Effector CD4-positive, alpha-beta T cell (primary cell): ENCODE measurements around the gene PTPRD.

ENCODE experiments used
- DNase-seq: peaks from one replicate; pipeline ENCODE4 v3.0.0-alpha.2; 2020

Gene PTPRD

DNA sequence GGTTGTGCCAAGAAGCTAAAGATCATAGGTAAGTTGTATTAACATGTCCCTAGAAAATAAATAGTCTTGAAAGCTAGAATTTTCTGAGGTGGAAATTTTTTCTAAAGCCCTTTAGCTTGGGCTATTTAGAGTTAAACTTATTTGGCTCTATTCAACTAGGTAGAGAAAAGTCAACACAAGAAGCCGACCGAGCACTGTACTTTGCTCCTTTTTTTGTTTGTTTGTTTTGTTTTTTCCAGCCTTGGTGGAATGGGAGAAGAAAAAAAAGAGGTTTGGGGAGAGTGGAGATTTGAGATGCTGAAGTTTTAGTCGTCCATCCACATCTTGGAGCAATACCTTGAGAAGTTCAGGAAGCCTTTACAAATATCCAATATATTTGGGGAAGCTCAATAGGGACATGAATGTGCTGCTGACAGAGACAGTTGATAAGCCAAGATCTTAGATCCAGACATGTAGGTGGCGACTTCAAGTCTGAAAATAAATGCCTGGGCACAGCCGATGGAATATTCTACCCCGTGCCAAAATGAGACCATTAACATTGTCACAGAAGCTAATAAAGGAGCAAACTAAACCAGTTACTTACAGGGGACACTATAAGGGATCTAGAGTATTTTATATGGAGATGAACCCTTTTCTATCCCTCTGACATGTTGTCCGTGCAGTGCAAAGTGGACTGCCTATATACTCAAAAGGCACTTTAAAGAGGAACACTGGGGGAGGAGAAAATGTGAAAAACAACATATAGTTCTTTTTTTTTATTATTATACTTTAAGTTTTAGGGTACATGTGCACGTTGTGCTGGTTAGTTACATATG lies 466.1 kb downstream of the PTPRD start:
- no peak for DNase-seq

DNA sequence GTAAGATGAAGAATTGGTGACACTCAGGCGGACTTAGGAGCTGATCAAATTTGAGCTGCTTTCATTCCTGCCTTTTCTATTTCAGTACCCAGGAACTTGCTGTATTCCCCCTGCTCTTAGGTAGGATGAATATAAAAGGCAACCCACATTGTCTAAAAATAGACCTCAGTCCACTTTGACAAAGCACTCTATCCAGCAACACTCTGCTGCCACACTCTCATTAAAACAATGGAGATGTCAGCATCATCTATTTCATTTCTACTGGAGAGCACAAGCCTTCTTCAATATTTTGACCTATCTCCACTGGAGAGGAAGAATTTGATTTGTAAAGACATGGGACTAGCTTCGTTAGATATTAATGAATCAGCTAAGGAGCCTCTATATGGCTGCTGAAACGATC lies 468.4 kb downstream of the PTPRD start:
- DNase-seq, result no peak

DNA sequence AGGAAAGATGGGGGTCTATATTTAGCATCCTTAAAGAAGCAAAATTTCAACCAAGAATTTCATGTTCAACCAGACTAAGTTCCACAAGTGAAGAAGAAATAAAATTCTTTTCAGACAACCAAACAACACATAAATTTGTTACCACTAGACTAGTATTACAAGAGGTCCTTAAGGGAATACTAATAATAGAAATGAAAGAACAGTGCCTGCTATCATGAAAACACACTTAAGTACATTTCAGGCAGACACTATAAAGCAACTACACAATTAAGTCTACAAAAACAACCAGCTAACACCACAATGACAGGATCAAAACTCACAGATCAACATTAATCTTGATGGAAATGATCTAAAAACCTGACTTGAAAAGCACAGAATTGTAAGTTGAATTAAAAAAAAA lies 477.2 kb downstream of the PTPRD start:
- no peak for DNase-seq

DNA sequence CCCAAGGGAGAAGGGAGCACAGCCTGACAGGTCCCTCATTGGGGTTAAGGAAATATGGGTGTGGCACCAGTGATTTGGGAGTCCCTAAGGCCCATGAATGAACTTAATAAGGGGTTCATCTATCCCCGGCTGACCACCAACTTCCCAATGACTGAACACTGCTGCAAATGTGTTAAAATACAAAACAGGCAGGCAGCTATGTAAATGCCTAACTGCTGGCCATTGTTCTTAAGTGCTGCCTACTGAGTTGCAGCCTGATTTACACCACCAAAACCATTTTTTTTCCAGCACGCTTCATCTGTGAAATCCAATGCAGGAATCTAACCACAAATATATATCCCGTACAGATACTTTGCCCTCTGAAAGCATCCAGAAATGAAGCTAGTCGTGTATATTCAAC lies 478.5 kb downstream of the PTPRD start:
- no peak for DNase-seq

DNA sequence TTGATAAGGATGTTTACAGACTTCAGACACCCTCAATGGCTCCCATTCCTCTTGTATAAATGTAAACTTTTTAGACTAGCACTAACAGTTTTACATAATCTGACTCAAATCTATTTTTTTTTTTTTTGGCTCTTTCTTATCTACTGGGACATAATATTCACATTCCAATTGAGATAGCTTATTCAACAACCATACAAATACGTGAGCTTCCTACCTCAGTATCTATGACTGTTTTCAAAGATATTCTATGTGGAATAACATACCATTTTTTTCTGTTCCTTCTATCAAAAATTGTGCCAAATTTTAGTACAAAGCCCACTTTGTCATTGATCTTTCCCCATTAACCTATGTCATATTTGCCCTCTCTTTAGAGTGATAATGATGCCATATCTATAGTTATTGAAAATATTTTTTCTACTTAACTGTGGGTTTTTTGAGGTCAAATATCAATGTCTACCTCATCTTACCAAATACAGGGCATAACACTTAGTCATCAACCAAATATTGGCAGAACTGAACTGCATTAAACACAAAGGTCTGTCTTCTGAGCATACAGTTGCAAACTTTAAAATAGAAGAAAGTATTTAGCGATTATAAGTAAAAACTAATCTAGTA lies 482.6 kb downstream of the PTPRD start:
- DNase-seq, result no peak

DNA sequence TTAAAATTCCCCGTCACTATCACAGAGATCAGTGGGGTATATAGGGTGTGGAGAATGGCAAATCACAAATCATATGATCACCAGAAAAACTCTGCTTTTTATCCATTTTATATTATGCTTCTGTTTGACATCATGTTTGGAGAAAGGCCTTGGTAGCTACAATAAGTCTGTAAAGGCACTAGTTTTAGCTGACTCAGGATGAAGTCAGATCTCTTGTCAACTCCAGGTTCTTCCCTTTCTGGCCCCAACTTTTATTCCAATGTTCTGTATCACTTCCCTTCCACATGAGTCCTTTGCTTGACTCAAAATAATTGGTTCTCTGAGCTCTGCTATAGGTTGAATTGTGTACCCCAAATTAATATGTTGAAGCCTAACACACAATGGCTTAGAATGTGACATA lies 484.9 kb downstream of the PTPRD start:
- no peak for DNase-seq

DNA sequence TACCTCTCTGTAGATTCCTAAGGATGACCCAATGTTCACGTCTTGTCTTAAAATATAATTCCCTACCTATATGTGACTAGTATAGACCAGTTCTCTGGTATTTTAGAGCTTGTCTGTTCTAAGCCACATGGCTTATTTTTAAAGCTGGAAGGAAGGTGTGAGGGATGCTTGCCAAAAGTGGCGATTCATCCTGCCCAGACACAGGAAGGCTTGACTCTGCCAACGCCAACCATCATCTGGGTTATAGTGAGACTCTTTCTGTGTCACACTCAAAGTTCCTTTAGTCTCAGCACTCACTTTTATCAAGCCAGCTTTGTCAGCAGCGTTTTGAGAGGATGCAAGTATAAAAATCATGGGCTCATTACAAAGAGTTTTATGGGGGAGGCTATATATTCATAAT lies 500.0 kb downstream of the PTPRD start:
- no peak for DNase-seq

DNA sequence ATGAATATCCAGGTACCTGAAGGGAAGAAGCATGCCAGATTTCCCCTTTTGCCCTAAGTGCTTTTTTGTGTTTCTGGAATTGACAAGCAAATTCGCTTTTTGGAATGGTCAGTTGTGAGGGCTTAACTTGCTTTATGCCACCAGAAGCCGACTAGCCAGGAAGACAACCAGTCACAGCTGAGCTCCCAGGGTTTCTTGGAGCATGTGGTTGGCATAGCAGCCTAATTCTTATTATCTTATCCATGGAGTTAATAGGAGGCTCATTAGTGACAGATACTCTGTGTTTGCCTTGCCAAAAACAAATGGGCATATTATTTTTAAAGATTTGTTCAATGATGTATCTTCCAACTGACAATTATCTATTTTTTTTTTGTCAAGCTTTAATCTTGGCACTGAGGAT lies 500.7 kb downstream of the PTPRD start:
- no peak for DNase-seq

DNA sequence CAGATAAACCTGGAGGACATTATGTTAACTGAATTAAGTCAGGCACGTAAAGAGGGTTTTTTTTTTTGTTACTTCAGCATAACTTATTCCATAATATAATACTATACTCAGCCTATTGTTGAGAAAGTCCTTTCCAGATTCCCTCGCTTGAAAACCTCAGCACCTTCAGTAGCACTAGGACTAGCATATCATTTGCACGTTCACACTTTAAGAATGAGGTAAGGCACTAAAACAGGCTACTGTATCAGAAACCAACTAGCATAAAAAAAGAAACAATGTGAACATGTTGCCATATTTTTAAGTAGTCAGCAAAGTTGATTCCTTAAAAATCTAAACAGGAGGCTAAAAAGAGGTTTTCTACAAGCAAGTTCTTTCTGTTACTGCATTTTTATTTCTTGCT lies 504.0 kb downstream of the PTPRD start:
- no peak for DNase-seq

DNA sequence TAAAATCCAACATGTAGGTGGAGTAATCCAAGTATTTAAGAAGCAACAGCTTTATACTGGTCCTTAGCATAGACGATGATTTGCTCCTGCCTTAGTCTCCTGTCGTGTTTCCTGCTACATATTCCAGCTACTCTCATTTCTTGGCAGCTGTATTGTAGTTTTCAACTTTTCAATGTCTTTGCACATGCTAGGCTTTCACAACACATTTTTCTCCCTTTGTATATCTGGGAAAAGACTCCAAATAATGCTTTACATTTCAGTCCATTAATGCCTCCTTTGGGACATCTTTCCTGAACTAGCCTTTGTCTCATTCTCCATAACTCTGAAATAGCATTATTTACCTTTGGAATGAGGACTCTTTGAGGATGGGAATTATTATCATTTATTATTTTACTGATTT lies 508.0 kb downstream of the PTPRD start:
- no peak for DNase-seq

DNA sequence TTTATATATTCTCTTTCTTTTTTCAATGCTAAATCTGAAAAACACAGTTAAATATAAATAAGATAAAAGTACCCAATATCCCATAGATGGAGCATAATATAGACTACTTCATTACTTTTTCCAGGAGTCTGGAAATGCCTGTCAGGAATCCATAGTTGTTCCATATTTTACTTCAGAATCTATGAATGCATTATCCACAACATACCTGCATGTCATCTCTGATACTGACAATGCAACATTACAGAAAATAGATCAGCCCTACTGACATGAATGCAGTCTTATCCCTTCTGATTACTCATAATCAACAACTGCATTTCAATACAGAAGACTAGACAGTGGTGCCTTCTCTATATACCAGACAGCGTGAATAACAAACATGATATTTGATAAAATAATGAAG lies 517.6 kb downstream of the PTPRD start:
- no peak for DNase-seq

DNA sequence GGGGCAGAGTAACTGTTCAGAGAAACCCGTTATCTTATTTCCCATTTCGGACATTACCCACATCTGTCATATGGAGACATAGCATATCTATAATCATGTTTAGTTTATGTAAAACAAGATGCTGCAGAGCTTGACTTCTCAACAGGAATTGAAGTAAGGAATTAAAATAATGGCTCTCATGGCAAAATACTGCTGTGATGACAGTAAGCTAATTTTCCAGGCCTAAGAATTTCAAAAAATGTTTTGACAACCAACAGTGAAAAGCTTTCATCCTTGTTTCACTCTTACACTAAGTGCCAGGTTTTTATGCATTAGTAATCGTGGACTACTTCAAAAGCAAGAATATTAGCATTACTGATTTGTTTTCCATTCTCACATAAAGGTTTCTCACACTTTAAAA lies 518.2 kb downstream of the PTPRD start:
- no peak for DNase-seq

DNA sequence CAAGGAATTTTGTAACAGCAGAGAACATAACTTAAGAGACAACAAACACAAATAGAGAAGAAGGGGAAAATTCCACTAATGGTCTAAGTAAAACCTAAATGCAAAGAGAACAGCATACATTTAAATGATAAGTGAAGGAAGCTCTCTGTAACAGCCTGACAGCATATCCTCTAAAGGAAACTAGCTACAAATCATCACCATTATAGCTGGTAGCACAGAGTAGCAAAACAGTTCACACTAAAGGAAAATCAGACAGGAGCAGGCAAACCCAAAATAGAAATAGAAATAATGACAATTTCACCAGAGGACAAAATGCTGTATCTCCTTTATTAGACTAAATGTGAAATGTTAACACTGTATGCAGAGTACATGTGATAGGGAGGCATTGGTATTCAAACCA lies 532.8 kb downstream of the PTPRD start:
- no peak for DNase-seq

DNA sequence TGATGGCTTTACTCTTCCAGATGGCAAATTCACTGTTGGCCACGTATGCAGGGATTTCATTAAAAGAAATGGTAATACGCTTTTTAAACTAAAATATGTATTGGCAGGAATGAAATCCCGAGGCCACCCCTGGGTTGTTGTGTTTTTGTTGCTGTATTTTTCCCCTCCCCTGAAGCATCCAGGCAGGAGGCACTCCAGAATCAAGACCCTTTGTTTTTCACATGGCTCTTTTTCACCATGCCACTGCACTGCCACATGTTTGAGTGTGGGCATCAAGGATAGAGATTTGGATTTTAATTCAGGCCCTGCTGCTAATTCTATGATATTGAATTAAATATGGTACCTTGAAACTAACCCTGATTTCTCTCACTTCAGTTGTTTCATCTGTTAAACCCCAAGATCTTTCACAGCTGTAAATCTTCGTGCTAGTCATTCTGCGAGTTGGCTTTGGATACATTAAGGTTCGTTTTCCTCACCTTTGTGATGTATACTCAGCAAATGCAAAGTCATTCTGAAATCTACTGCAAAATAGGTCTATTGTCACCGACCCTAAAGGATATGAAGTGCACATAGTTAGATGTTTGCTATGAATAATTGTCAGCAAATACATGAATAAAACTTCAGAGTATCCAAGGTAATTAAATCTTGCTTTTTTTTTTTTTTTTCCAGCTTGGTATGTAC lies 533.4 kb downstream of the PTPRD start:
- DNase-seq, result no peak

DNA sequence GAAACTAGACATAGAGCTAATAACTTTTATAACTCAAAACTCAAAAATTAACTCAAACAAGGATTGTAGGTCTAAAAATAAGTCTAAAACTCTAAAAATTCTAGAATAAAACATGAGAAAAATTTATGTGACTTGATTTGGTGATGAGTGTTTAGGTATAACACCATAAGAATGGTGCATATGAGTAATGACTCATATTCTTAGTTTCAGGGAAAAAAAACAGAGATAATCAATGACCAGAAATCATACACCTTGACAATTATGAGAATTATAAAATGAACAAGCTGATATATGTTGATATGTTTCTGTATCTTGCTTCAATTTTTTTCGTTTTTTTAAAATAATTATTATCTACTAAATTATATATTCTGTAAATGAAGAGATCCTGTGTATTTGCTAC lies 541.2 kb downstream of the PTPRD start:
- no peak for DNase-seq

DNA sequence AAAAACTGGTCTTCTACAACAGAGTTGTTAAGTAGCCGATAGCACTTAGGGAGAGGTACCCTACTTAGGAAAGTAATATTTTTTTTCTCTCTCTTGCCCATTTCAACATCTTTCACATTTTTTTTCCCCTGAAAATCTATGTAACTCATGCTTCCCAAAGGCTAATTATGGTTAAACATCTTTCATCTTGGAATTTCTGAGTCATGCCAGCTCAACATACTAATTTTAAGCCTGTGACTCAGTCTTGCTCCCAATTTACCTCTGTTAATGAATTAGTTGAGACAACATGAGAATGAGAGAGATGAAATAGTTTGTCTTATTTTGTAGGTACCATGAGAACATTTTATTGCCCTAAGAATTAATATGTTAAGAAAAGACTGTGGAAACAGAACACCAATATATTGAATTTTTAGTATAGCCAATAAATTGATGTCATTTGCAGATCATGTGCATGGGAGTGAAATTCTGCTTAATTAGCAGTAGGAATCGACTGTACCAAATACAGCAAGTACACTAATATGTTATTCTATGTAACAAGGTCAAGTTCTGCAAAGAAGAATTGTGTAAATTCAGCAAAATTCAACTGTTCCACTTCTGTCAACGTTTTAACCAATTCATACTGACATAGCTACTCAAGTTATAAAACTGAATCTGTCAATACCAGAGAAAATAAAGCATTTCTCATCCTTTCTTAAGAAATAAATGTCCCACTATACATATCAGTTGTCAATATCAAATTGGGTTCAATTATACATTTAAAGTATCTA lies 550.0 kb downstream of the PTPRD start:
- no peak for DNase-seq

DNA sequence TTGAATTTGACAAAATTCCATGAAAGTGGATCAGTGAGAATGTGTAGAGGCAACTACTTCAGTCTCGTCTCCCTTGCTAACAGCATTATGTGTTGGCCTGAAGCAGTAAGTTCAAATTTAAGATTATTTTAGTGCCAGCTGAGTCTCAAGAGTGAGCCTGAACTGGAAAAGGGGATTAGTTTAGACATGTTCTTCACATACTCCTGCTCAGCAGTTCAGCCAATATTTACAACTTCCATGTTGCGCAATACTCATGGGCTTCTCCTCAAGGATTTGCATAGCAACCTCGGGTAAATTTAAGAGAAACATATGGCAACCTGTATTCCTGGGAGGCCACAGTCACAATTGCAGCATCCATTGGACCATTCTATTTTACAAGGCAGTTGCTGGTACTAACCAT lies 553.8 kb downstream of the PTPRD start:
- DNase-seq, result no peak

DNA sequence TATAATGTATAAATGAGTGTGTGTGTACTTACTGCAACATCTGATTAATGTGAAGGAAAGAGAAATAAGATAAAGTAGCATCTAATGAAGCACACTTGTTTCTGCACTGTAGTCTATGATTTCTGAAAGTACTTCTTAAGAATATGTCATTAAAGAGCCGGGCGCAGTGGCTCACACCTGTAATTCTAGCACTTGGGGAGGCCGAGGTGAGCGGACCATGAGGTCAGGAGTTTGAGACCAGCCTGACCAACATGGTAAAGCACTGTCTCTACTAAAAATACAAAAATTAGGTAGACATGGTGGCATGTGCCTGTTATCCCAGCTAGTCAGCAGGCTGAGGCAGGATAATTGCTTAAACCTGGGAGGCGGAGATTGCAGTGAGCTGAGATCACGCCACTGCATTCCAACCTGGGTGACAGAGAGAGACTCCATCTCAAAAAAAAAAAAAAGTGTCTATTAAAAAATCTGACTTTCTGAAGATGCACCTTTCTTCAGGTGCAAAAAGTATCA lies 556.9 kb downstream of the PTPRD start:
- DNase-seq, result no peak

DNA sequence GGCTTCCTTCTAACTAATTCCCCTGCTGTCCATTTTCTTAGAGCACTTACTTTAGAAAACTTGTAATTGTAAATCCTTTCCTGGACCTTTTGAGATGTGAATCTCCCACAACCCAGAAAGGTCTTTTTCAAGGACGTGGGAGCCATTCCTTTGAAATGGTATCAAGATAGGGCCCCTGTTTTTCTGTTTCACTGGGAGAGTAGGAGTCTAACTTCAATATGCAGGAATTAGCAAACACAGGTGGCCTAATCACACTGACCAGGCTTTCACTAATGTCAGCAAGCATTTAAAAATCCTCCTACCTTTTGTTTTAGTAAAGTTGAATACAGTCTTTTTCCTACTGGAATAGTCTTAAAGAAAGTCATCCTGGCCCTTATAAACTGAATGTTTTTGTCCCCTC lies 558.3 kb downstream of the PTPRD start:
- no peak for DNase-seq

DNA sequence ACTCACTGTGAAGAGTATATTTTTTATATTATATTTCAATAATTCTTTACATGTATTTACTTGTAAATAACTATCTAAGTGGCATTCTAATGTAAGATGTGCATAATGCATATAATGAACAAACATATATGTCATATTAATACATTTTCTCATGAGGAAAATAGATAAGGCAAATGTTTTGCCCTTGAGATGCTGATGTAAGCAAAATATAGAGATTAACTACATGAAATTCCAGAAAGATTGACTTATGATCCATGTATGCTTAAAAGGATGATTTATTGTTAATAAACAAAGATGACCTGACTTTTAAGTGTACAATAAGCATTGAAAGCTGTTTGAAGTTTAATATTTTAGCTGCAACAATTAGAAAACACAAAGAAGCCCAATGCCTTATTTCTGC lies 559.9 kb downstream of the PTPRD start:
- no peak for DNase-seq

DNA sequence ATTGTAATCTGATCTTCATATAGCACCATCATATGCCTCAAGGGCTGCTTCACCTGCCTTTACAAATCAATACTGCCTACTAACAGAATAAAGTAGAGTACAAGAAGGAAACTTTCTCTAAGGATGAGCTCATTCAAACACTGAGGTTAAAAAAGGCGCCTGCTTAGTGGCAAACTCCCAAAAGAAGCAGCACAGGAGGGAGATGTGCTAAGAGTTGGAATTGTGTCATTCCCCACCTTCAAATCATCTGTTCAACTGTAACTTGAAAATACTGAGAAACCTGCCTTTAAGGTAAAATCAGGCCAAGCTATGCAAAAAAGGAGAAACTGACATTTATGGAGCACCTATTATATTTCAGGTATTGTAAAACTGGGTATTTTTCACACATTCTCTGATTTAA lies 560.6 kb downstream of the PTPRD start:
- DNase-seq, result no peak

DNA sequence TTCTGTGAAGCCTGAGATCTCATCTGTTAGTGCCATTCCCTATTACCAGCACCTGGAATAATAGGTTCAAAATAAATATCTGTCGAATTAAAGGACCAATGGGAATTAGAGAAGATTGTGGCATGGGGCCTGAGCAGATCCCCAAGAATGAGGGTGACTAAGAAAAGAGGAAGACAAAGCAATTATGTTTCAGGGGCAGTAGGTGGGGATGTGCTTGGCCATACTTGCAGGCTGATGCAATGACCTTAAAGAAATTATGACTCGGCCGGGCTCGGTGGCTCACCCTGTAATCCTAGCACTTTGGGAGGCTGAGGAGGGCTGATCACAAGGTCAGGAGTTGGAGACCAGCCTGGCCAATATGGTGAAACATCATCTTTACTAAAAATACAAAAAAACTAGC lies 562.8 kb downstream of the PTPRD start:
- no peak for DNase-seq

DNA sequence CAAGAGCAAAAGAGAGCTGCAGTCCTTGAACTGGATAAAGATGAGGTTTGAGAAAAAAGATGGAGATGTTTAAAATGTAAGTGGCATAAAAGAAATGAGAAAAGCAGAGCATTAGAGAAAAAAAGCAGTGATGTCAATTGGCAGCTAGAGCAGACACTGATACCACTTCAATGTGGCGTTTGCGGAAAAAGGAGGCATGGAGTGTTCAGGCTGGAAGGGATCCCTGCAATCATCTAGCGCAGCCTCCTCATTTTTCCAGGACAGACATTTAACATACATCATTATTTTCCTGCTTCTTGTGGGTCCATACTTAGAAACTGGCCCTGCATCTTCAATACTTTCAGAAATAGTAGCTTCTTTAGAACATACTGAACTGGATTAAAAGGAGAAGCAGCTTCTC lies 563.8 kb downstream of the PTPRD start:
- DNase-seq, result no peak
